K562 (cell line): ENCODE measurements around the gene TULP1. TPM values are rescaled to one million over a fixed set of nuclear protein-coding genes. Genes with fewer than 3 reads are reported as not detected.

ENCODE experiments used
- BCOR ChIP-seq: fragments of 450-650 bp; IDR thresholded peaks from 2 replicates; pipeline ENCODE4 v1.6.1; 2016
- BRCA1 ChIP-seq, 2 experiments: fragments of 450-650 bp in 1 of 2; sonication (generic) in 1 of 2; formaldehyde crosslinking in 1 of 2; IDR thresholded peaks; 2 replicates each; pipeline versions ENCODE4 v1.5.0 to v1.6.1; 2017 to 2020; ENCODE audit warnings: mild to moderate bottlenecking in 1 of 2, missing genetic modification reagents in 1 of 2
- CHD4 ChIP-seq: fragments of 200-600 bp; sonication (generic); IDR thresholded peaks from 3 replicates; pipeline ENCODE4 v1.6.1; 2012; ENCODE audit warnings: low read depth, mild to moderate bottlenecking, mixed read lengths, low read length, inconsistent platforms; ENCODE audit not compliant: insufficient read depth, insufficient replicate concordance, poor library complexity, severe bottlenecking
- CXXC5 ChIP-seq: fragments of 250-450 bp; sonication (Bioruptor Pico); IDR thresholded peaks from 2 replicates; pipeline ENCODE4 v1.8.0; 2022; ENCODE audit warnings: inconsistent platforms, mild to moderate bottlenecking, moderate library complexity
- HMG20B ChIP-seq: fragments of 250-450 bp; sonication (Bioruptor Pico); IDR thresholded peaks from 2 replicates; pipeline ENCODE4 v1.5.0; 2021; ENCODE audit warnings: mild to moderate bottlenecking
- LARP7 ChIP-seq: fragments of 450-650 bp; IDR thresholded peaks from 2 replicates; pipeline ENCODE4 v1.6.1; 2016
- MBD1 ChIP-seq: fragments of 250-450 bp; sonication (Bioruptor Pico); IDR thresholded peaks from 2 replicates; pipeline ENCODE4 v1.8.0; 2022; ENCODE audit warnings: inconsistent platforms
- MEIS2 ChIP-seq: fragments of 450-650 bp; IDR thresholded peaks from 2 replicates; pipeline ENCODE4 v1.6.1; 2014; ENCODE audit warnings: mild to moderate bottlenecking; ENCODE audit not compliant: partially characterized antibody
- RB1 ChIP-seq: fragments of 450-650 bp; IDR thresholded peaks from 2 replicates; pipeline ENCODE4 v1.6.1; 2017; ENCODE audit warnings: low read depth, mild to moderate bottlenecking
- RBFOX2 ChIP-seq: fragments of 200-400 bp; formaldehyde crosslinking; IDR thresholded peaks from 2 replicates; pipeline ENCODE4 v1.6.1; 2017; ENCODE audit warnings: low read depth, mild to moderate bottlenecking, low read length, moderate library complexity
- SPI1 ChIP-seq: IDR thresholded peaks from 2 replicates; pipeline ENCODE4 v1.6.1; 2011; ENCODE audit warnings: low read depth, low read length, control low read depth, borderline replicate concordance
- SRF ChIP-seq, 2 experiments: fragments of 250-450, 450-650 bp in 1 of 2; sonication (Bioruptor Pico) in 1 of 2; sonication (generic) in 1 of 2; formaldehyde crosslinking; IDR thresholded peaks; 2 replicates each; pipeline versions ENCODE4 v1.5.0 to v1.5.1; 2020 to 2022; ENCODE audit warnings: mild to moderate bottlenecking in 1 of 2, missing genetic modification reagents in 1 of 2
- ZNF395 ChIP-seq: fragments of 200-800 bp; sonication (Bioruptor generic); IDR thresholded peaks from 2 replicates; pipeline ENCODE4 v1.6.1; 2017; ENCODE audit warnings: missing genetic modification characterization, missing compliant biosample characterization
- polyA plus RNA-seq, 8 experiments: library from polyadenylated mRNA; depleted of rRNA in 4 of 8; stranded (reverse) in 5 of 8; unstranded in 3 of 8; fragments of >200 nt; fragmentation: Nextera tagmentation in 2 of 8; fragmentation: Illumina TruSeq in 1 of 8; extraction: Ambion mirVana in 2 of 8; extraction: Trizol in 1 of 8; gene quantifications; 2 replicates each; pipeline versions ENCODE4 v1.2.1 to v1.2.3, GENCODE V29; 2011 to 2014; ENCODE audit warnings: inconsistent platforms in 1 of 8, missing spikeins in 1 of 8
- total RNA-seq, 7 experiments: library from RNA; depleted of rRNA in 6 of 7; stranded (reverse); fragments of >200 nt in 6 of 7; fragmentation: Illumina TruSeq in 2 of 7; extraction: Trizol in 2 of 7; gene quantifications; 2 replicates each; pipeline versions ENCODE4 v1.2.1 to v1.2.3, GENCODE V29; 2011 to 2021; ENCODE audit warnings: low replicate concordance in 1 of 7
- TF ChIP-seq, protein P1 (sequence below): fragments of 450-650 bp; IDR thresholded peaks from 2 replicates; pipeline ENCODE4 v1.6.1; 2018; ENCODE audit not compliant: partially characterized antibody
- TF ChIP-seq, protein P2 (sequence below): fragments of 450-650 bp; IDR thresholded peaks from 2 replicates; pipeline ENCODE4 v1.6.1; 2017; ENCODE audit warnings: antibody characterized with exemption, mild to moderate bottlenecking

Gene TULP1
- total and polyA plus RNA-seq, 9 of the 15 experiments (the other 6 are each of a cell fraction or from before 2014, with no cell fraction given) = 0.06 to 0.17 (median 0.09) TPM; not detected in 6

- TF ChIP-seq BRCA1 (IDR thresholded peaks at IDR 0.05) = no peak
- TF ChIP-seq BRCA1 (CRISPR knock-in tag; IDR thresholded peaks at IDR 0.05) = no peak; the same call in 1 of the 2 replicates
- peak; percentile 68 for TF ChIP-seq MEIS2
- TF ChIP-seq, protein P1, sequence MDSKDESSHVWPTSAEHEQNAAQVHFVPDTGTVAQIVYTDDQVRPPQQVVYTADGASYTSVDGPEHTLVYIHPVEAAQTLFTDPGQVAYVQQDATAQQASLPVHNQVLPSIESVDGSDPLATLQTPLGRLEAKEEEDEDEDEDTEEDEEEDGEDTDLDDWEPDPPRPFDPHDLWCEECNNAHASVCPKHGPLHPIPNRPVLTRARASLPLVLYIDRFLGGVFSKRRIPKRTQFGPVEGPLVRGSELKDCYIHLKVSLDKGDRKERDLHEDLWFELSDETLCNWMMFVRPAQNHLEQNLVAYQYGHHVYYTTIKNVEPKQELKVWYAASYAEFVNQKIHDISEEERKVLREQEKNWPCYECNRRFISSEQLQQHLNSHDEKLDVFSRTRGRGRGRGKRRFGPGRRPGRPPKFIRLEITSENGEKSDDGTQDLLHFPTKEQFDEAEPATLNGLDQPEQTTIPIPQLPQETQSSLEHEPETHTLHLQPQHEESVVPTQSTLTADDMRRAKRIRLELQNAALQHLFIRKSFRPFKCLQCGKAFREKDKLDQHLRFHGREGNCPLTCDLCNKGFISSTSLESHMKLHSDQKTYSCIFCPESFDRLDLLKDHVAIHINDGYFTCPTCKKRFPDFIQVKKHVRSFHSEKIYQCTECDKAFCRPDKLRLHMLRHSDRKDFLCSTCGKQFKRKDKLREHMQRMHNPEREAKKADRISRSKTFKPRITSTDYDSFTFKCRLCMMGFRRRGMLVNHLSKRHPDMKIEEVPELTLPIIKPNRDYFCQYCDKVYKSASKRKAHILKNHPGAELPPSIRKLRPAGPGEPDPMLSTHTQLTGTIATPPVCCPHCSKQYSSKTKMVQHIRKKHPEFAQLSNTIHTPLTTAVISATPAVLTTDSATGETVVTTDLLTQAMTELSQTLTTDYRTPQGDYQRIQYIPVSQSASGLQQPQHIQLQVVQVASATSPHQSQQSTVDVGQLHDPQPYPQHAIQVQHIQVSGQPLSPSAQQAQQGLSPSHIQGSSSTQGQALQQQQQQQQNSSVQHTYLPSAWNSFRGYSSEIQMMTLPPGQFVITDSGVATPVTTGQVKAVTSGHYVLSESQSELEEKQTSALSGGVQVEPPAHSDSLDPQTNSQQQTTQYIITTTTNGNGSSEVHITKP = peak; percentile 77
- peak; percentile 58 for TF ChIP-seq LARP7
- TF ChIP-seq SPI1 = no peak
- no peak for TF ChIP-seq CHD4
- peak; percentile 97 for TF ChIP-seq RB1
- peak; percentile 88 for TF ChIP-seq CXXC5 (CRISPR knock-in tag)
- TF ChIP-seq, protein P2, sequence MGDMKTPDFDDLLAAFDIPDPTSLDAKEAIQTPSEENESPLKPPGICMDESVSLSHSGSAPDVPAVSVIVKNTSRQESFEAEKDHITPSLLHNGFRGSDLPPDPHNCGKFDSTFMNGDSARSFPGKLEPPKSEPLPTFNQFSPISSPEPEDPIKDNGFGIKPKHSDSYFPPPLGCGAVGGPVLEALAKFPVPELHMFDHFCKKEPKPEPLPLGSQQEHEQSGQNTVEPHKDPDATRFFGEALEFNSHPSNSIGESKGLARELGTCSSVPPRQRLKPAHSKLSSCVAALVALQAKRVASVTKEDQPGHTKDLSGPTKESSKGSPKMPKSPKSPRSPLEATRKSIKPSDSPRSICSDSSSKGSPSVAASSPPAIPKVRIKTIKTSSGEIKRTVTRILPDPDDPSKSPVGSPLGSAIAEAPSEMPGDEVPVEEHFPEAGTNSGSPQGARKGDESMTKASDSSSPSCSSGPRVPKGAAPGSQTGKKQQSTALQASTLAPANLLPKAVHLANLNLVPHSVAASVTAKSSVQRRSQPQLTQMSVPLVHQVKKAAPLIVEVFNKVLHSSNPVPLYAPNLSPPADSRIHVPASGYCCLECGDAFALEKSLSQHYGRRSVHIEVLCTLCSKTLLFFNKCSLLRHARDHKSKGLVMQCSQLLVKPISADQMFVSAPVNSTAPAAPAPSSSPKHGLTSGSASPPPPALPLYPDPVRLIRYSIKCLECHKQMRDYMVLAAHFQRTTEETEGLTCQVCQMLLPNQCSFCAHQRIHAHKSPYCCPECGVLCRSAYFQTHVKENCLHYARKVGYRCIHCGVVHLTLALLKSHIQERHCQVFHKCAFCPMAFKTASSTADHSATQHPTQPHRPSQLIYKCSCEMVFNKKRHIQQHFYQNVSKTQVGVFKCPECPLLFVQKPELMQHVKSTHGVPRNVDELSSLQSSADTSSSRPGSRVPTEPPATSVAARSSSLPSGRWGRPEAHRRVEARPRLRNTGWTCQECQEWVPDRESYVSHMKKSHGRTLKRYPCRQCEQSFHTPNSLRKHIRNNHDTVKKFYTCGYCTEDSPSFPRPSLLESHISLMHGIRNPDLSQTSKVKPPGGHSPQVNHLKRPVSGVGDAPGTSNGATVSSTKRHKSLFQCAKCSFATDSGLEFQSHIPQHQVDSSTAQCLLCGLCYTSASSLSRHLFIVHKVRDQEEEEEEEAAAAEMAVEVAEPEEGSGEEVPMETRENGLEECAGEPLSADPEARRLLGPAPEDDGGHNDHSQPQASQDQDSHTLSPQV = peak; percentile 27; the same call in 1 of the 2 replicates
- TF ChIP-seq BCOR = peak; percentile 55; the same call in 1 of the 2 replicates
- peak; percentile 97 for TF ChIP-seq RBFOX2
- peak; percentile 90 for TF ChIP-seq ZNF395
- TF ChIP-seq MBD1 = no peak
- TF ChIP-seq HMG20B (CRISPR knock-in tag) = no peak
- TF ChIP-seq SRF (CRISPR knock-in tag; IDR thresholded peaks at IDR 0.05) = peak in 1 of 2 experiments; percentile 73; a peak in 2 of 4 replicates
Observed at GRCh38 chr6:35468181-35468979, 44.3 kb downstream of the TULP1 start, which contains the start of gene RPL10A (continued).
